Endothelial cell of umbilical vein (primary cell): ENCODE data around the gene ABI3. TPM values are rescaled to one million over a fixed set of nuclear protein-coding genes. Genes with fewer than 3 reads are reported as not detected.

Experiments
- BruUV-seq: library from RNA; stranded (reverse); fragments of 400-500 nt; replicated peaks from 2 replicates; lab custom pipeline; 2021; lab: Mats Ljungman, UMichigan
- CTCF ChIA-PET: fragments of 300-600, 350-600 bp; sonication (Branson Sonifier 250); formaldehyde crosslinking; loops from one replicate; lab custom pipeline; 2021; ENCODE audit warnings: antibody characterized with exemption, inconsistent platforms; lab: Charles Lee
- POLR2A ChIA-PET: fragments of 300-600, 350-600 bp; sonication (Branson Sonifier 250); formaldehyde crosslinking; loops from one replicate; lab custom pipeline; 2021; ENCODE audit warnings: antibody characterized with exemption, inconsistent platforms; lab: Charles Lee
- DNase-seq: peaks from one replicate; pipeline ENCODE4 v3.0.0-alpha.2; 2011; ENCODE audit warnings: low read depth, low spot score
- FAIRE-seq: peaks from 2 replicates; lab custom pipeline; 2011; peaks lifted over from hg19 to GRCh38; lab: Jason Lieb, UNC
- H2AFZ ChIP-seq: 2 replicates; pipeline ENCODE4 v1.6.0; 2012; ENCODE audit warnings: low read depth, low read length, control low read depth, inconsistent platforms
- H3K27ac ChIP-seq: 2 replicates; pipeline ENCODE4 v1.5.1; 2011; ENCODE audit warnings: low read depth, mild to moderate bottlenecking, control low read depth, low read length, moderate library complexity; ENCODE audit not compliant: insufficient read depth
- H3K27me3 ChIP-seq, 2 experiments: 2 replicates each; pipeline versions ENCODE4 v1.6.0 to v1.6.1; 2011; ENCODE audit warnings: low read length in 2 of 2, mixed read lengths in 1 of 2; ENCODE audit not compliant: control insufficient read depth in 2 of 2, insufficient read depth in 2 of 2
- H3K36me3 ChIP-seq, 2 experiments: 2 replicates in 1 of 2; 3 replicates in 1 of 2; pipeline ENCODE4 v1.5.1; 2011; ENCODE audit warnings: low read length in 2 of 2, mild to moderate bottlenecking in 1 of 2, moderate library complexity in 1 of 2; ENCODE audit not compliant: control insufficient read depth in 2 of 2, insufficient read depth in 2 of 2; ENCODE audit errors: extremely low read depth in 1 of 2
- H3K4me1 ChIP-seq: 3 replicates; pipeline ENCODE4 v1.5.1; 2011; ENCODE audit warnings: mild to moderate bottlenecking, low read length; ENCODE audit not compliant: control insufficient read depth, insufficient read depth; ENCODE audit errors: extremely low read depth
- H3K4me2 ChIP-seq: 2 replicates; pipeline ENCODE4 v1.6.1; 2011; ENCODE audit warnings: low read length, control low read depth, mixed read lengths; ENCODE audit not compliant: insufficient read depth
- H3K4me3 ChIP-seq, 3 experiments: fragments of 200-600 bp in 1 of 3; sonication (generic), shearing (Covaris generic) in 1 of 3; replicated peaks in 1 of 3; 2 replicates each; pipeline ENCODE4 v1.5.1; 2011 to 2016; ENCODE audit warnings: control low read depth in 3 of 3, low read length in 3 of 3, mild to moderate bottlenecking in 2 of 3, inconsistent platforms in 1 of 3, low read depth in 1 of 3, moderate library complexity in 1 of 3; ENCODE audit not compliant: insufficient read depth in 1 of 3
- H3K79me2 ChIP-seq: 2 replicates; pipeline ENCODE4 v1.6.0; 2012; ENCODE audit warnings: low read length, inconsistent platforms; ENCODE audit not compliant: control insufficient read depth, insufficient read depth
- H3K9ac ChIP-seq: replicated peaks from 2 replicates; pipeline ENCODE3; 2011; ENCODE audit warnings: low read length, control low read depth; ENCODE audit not compliant: insufficient read depth; ENCODE audit errors: extremely low read depth
- H3K9me1 ChIP-seq: replicated peaks from 3 replicates; pipeline ENCODE4 v1.6.0; 2011; ENCODE audit warnings: mild to moderate bottlenecking, low read length; ENCODE audit not compliant: control insufficient read depth, insufficient read depth; ENCODE audit errors: extremely low read depth
- H3K9me3 ChIP-seq: replicated peaks from 2 replicates; pipeline ENCODE4 v1.5.1; 2012; ENCODE audit warnings: low read length, inconsistent platforms; ENCODE audit not compliant: control insufficient read depth, insufficient read depth
- H4K20me1 ChIP-seq: replicated peaks from 2 replicates; pipeline ENCODE3; 2011; ENCODE audit warnings: mild to moderate bottlenecking, low read length; ENCODE audit not compliant: control insufficient read depth, insufficient read depth; ENCODE audit errors: extremely low read depth
- CTCF ChIP-seq, 2 donors: IDR thresholded peaks; 1 replicate in 1 of 2; 2 replicates in 1 of 2; pipeline ENCODE4 v1.5.1; 2011; ENCODE audit warnings: low read length in 2 of 2, mild to moderate bottlenecking in 2 of 2, moderate library complexity in 2 of 2, control low read depth in 1 of 2, inconsistent platforms in 1 of 2, low read depth in 1 of 2; ENCODE audit not compliant: insufficient read depth in 1 of 2; ENCODE audit errors: extremely low read depth in 1 of 2
- EZH2 ChIP-seq: IDR thresholded peaks from 2 replicates; pipeline ENCODE4 v1.6.1; 2012; ENCODE audit warnings: borderline replicate concordance, low read depth, mild to moderate bottlenecking, moderate library complexity, low read length, inconsistent platforms; ENCODE audit not compliant: severe bottlenecking
- FOS ChIP-seq: IDR thresholded peaks from 2 replicates; pipeline ENCODE4 v1.6.1; 2011; ENCODE audit warnings: mild to moderate bottlenecking, low read length, moderate library complexity, borderline replicate concordance; ENCODE audit not compliant: insufficient read depth
- GATA2 ChIP-seq: IDR thresholded peaks from 2 replicates; pipeline ENCODE4 v1.7.0; 2011; ENCODE audit warnings: low read depth, mild to moderate bottlenecking, moderate library complexity, mixed read lengths, low read length; ENCODE audit not compliant: insufficient read length, insufficient read depth
- JUN ChIP-seq: IDR thresholded peaks from 2 replicates; pipeline ENCODE4 v1.6.1; 2011; ENCODE audit warnings: borderline replicate concordance, low read depth; ENCODE audit not compliant: insufficient read length, insufficient read depth
- MAX ChIP-seq: IDR thresholded peaks from 2 replicates; pipeline ENCODE4 v1.6.1; 2011; ENCODE audit not compliant: insufficient read depth, insufficient read length
- MYC ChIP-seq: IDR thresholded peaks from one replicate; pipeline ENCODE4 v1.6.1; 2011; ENCODE audit warnings: mild to moderate bottlenecking, low read depth, low read length
- POLR2A ChIP-seq: IDR thresholded peaks from 2 replicates; pipeline ENCODE4 v1.6.1; 2012; ENCODE audit warnings: low read depth, mild to moderate bottlenecking, control low read depth, low read length
- POLR2AphosphoS5 ChIP-seq: IDR thresholded peaks from 2 replicates; pipeline ENCODE4 v1.6.1; 2012; ENCODE audit warnings: low read depth, mild to moderate bottlenecking, control low read depth, low read length, moderate library complexity; ENCODE audit not compliant: insufficient read depth
- dilution Hi-C: fragments of 300-500 bp; cut with MboI; formaldehyde crosslinking; loops from one replicate; pipeline ENCODE4 v1.15.0; 2019; ENCODE audit warnings: low sequenced_read_pairs; ENCODE audit not compliant: extremely low pct_ligation_motif_present
- intact Hi-C: fragments of 100-400 bp; cut with micrococcal nuclease; formaldehyde crosslinking; loops from one replicate; pipeline ENCODE4 v1.10.0; 2022
- polyA plus RNA-seq, 4 experiments: library from polyadenylated mRNA; depleted of rRNA in 3 of 4; stranded (reverse) in 3 of 4; unstranded in 1 of 4; fragments of >200 nt; gene quantifications; 2 replicates each; pipeline versions ENCODE4 v1.2.1 to v1.2.3, GENCODE V29; 2011 to 2012; ENCODE audit warnings: missing spikeins in 1 of 4
- total RNA-seq: library from RNA; stranded (reverse); gene quantifications from 2 replicates; pipeline ENCODE4 v1.2.3, GENCODE V29; 2021

ABI3 gene
- total and polyA plus RNA-seq, 2 donors (not counting 3 experiments of a cell fraction or from before 2014, with no cell fraction given) = 35.2 to 35.5 TPM

DNA sequence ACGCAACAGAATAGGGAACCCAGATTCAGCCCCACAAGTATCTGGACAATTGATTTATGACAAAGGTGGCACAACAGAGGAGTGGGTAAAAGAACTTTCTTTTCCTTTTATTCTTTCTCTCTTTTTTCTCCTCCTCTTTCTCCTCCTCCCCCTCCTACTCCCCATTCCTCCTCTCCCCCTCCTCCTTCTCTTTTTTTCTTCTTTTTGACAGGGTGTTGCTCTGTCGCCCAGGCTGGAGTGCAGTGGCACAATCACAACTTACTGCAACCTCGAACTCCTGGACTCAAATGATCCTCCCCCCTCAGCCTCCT, 16.3 kb upstream of the ABI3 start:
- H3K9me1 ChIP-seq = no peaks in the 10 kb centered on the region
- no TSS peak for BruUV-seq
- TF ChIP-seq EZH2 = no peak
- no peak for TF ChIP-seq FOS
- TF ChIP-seq POLR2AphosphoS5 = no peak
- no peak for TF ChIP-seq CTCF (IDR thresholded peaks at IDR 0.05; ENCODE audit: extremely low read depth in 1 of 2, insufficient read depth in 1 of 2, low read depth in 1 of 2, low read length in 2 of 2)
- TF ChIP-seq MAX = no peak
- no peak for TF ChIP-seq GATA2
- no peak for TF ChIP-seq POLR2A
- TF ChIP-seq MYC = no peak
- no peak for TF ChIP-seq JUN
- H3K4me2 ChIP-seq = no peak overlapping the region
- no peaks in the 10 kb centered on the region for H3K79me2 ChIP-seq
- ChIA-PET POLR2A (interaction anchor here (0.6 to 1.2 kb wide), 3 partner anchors 8 to 338 kb away, joined by 3 read pairs; no protein-coding TSS in a partner anchor), CTCF (interaction anchor here (0.7 to 15.9 kb wide), 5 partner anchors 13 to 97 kb away, joined by 3 to 212 read pairs (median 3); partner anchors contain the start of genes ABI3, GNGT2 and PHOSPHO1)
- no peak overlapping the region for H3K27ac ChIP-seq
- FAIRE-seq = no peak
- H4K20me1 ChIP-seq = no peaks in the 10 kb centered on the region
- no peaks in the 10 kb centered on the region for H3K9me3 ChIP-seq
- intact Hi-C loops = no loop called here
- H3K36me3 ChIP-seq = no peaks in the 10 kb centered on the region
- peak overlapping the region; percentile 20 for H2AFZ ChIP-seq
- no peak overlapping the region for H3K9ac ChIP-seq
- dilution Hi-C loops = no loop called here
- H3K4me1 ChIP-seq = peaks cover 8% of the 10 kb centered on the region
- H3K27me3 ChIP-seq = no peaks in the 10 kb centered on the region
- no peak overlapping the region for H3K4me3 ChIP-seq
- DNase-seq = no peak
